ENCODE data around the gene TXNRD3. TPM values are rescaled to one million over a fixed set of nuclear protein-coding genes. Genes with fewer than 3 reads are reported as not detected.

Gene TXNRD3
- total RNA-seq, 1 donor from 2014 or later: 4.1 TPM

- H3K27ac ChIP-seq (replicated peaks): no peak overlapping the region
- H3K27me3 ChIP-seq (ENCODE audit: low read depth): peaks cover 12% of the 10 kb centered on the region
- peaks cover 15% of the 10 kb centered on the region for H3K9me3 ChIP-seq (replicated peaks)
- intact Hi-C loops (cut with micrococcal nuclease): no loop called here
- no peak overlapping the region for H3K4me3 ChIP-seq
- DNase-seq: no peak
- H3K36me3 ChIP-seq: no peaks in the 10 kb centered on the region
- no peaks in the 10 kb centered on the region for H3K4me1 ChIP-seq
- TF ChIP-seq, protein P1, sequence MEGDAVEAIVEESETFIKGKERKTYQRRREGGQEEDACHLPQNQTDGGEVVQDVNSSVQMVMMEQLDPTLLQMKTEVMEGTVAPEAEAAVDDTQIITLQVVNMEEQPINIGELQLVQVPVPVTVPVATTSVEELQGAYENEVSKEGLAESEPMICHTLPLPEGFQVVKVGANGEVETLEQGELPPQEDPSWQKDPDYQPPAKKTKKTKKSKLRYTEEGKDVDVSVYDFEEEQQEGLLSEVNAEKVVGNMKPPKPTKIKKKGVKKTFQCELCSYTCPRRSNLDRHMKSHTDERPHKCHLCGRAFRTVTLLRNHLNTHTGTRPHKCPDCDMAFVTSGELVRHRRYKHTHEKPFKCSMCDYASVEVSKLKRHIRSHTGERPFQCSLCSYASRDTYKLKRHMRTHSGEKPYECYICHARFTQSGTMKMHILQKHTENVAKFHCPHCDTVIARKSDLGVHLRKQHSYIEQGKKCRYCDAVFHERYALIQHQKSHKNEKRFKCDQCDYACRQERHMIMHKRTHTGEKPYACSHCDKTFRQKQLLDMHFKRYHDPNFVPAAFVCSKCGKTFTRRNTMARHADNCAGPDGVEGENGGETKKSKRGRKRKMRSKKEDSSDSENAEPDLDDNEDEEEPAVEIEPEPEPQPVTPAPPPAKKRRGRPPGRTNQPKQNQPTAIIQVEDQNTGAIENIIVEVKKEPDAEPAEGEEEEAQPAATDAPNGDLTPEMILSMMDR (IDR thresholded peaks at IDR 0.05; ENCODE audit: borderline replicate concordance): no peak
Observed at GRCh38 chr3:126671521-126671920, 16.6 kb upstream of the TXNRD3 start.

GRCh38 chr3:126668450-126669401 is 13.8 kb upstream of the TXNRD3 start:
- no peak overlapping the region for H3K4me3 ChIP-seq
- TF ChIP-seq, protein P1 (IDR thresholded peaks at IDR 0.05; ENCODE audit: borderline replicate concordance): no peak
- H3K9me3 ChIP-seq (replicated peaks): peaks cover 4% of the 10 kb centered on the region
- H3K4me1 ChIP-seq: no peaks in the 10 kb centered on the region
- no peak for DNase-seq
- no peaks in the 10 kb centered on the region for H3K36me3 ChIP-seq
- no peak overlapping the region for H3K27ac ChIP-seq (replicated peaks)
- intact Hi-C loops (cut with micrococcal nuclease): no loop called here
- H3K27me3 ChIP-seq (ENCODE audit: low read depth): peaks cover 19% of the 10 kb centered on the region

GRCh38 chr3:126667631-126668449 is 12.9 kb upstream of the TXNRD3 start:
- H3K27me3 ChIP-seq (ENCODE audit: low read depth): peaks cover 26% of the 10 kb centered on the region
- intact Hi-C loops (cut with micrococcal nuclease): no loop called here
- DNase-seq: no peak
- no peaks in the 10 kb centered on the region for H3K36me3 ChIP-seq
- H3K27ac ChIP-seq (replicated peaks): no peak overlapping the region
- H3K4me3 ChIP-seq: no peak overlapping the region
- no peaks in the 10 kb centered on the region for H3K9me3 ChIP-seq (replicated peaks)
- TF ChIP-seq, protein P1 (IDR thresholded peaks at IDR 0.05; ENCODE audit: borderline replicate concordance): no peak
- H3K4me1 ChIP-seq: no peaks in the 10 kb centered on the region

DNA sequence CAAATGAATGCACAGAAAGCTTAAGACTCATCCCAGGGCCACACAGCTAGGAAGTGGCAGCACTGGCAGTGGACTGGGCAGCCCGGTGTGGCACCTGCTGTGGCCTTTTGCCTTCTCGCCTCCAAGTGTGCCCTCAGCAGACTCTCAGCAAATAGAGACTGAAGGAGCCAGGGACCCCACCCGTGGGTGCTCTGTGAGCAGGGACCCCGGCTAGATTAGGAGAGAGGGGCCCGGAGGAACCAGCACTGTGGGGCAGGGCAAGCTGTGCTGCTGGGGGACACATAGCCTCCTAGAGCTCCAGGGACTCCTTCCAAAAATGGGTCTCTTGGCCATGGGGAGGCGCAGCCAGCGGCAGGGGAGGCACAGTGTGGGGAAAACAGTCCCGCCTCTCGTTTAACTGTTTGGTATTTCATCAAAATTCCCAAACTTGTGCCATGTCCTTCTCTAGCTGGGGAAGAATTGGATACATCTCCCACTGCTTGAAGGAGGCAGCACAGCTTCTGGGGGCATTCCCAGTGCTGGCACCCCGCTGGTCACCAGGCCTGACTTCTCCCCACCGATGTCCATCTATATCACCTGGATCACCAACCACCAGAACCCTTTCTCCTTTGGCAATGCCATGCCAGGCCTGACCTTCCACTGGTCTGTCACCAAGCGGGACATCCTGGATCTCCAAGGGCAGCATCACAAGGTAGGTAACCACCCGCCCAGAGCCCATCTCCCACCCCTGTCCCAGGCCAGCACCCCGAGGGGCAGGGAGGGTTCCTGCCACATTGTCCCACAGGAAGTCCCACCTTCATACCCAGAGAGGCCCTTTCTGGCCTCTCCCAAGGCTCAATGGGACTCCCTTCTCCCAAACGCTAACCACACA is 12.0 kb upstream of the TXNRD3 start:
- no peak overlapping the region for H3K4me3 ChIP-seq
- no peak for DNase-seq
- H3K9me3 ChIP-seq (replicated peaks): no peaks in the 10 kb centered on the region
- H3K36me3 ChIP-seq: no peaks in the 10 kb centered on the region
- H3K27ac ChIP-seq (replicated peaks): no peak overlapping the region
- H3K27me3 ChIP-seq (ENCODE audit: low read depth): peaks cover 30% of the 10 kb centered on the region
- intact Hi-C loops (cut with micrococcal nuclease): no loop called here
- TF ChIP-seq, protein P1 (IDR thresholded peaks at IDR 0.05; ENCODE audit: borderline replicate concordance): no peak
- H3K4me1 ChIP-seq: no peaks in the 10 kb centered on the region

Data from left ventricle myocardium inferior (tissue), 1 donor.